Pancreas (tissue), 10 donors: Measurements from ENCODE around the gene FAM111A. TPM values are rescaled to one million over a fixed set of nuclear protein-coding genes. Genes with fewer than 3 reads are reported as not detected.

Source experiments
- ATAC-seq, 4 donors: fragments of 200-7000 bp; cut with Tn5 transposase; one replicate each; pipeline versions ENCODE4 v1.8.0 to v1.9.1; 2020; ENCODE audit warnings: mild to moderate bottlenecking in 4 of 4, moderate library complexity in 4 of 4
- DNase-seq, 6 donors: peaks; one replicate each; pipeline ENCODE4 v3.0.0-alpha.2; 2020
- FAIRE-seq: peaks from 2 replicates; lab custom pipeline; 2012; peaks lifted over from hg19 to GRCh38; lab: Jason Lieb, UNC
- H3K27ac ChIP-seq, 4 donors: fragments of 200-600 bp; sonication (generic); 1 replicate in 3 of 4; 2 replicates in 1 of 4; pipeline versions ENCODE4 v1.5.0 to v1.8.0; 2020
- H3K27me3 ChIP-seq, 4 donors: fragments of 200-600 bp; one replicate each; pipeline ENCODE4 v1.8.0; 2021
- H3K36me3 ChIP-seq, 3 donors: fragments of 200-600 bp; sonication (generic) in 1 of 3; one replicate each; pipeline versions ENCODE4 v1.5.0 to v1.8.0; 2020 to 2021
- H3K4me1 ChIP-seq, 3 donors: fragments of 200-600 bp; one replicate each; pipeline ENCODE4 v1.8.0; 2021
- H3K4me3 ChIP-seq, 4 donors: fragments of 200-600 bp; sonication (generic) in 2 of 4; one replicate each; pipeline versions ENCODE4 v1.5.0 to v1.8.0; 2020 to 2021
- H3K9me3 ChIP-seq, 4 donors: fragments of 200-600 bp; one replicate each; pipeline ENCODE4 v1.8.0; 2021
- WGBS, 2 donors: extraction: QIAGEN DNeasy Blood & Tissue Kit; methylation state at CpG; one replicate each; pipeline ENCODE4 v1.1.7; 2013; 5-methylcytosine and 5-hydroxymethylcytosine counted together
- intact Hi-C, 3 donors: fragments of 100-400 bp; cut with DNase I; formaldehyde crosslinking; loops; one replicate each; pipeline versions ENCODE4 v1.11.1 to v1.14.2; 2022
- polyA plus RNA-seq, 2 donors: library from polyadenylated mRNA; stranded (reverse); fragments of 200-250 nt; gene quantifications; one replicate each; pipeline ENCODE4 v1.2.3, GENCODE V29; 2013
- total RNA-seq, 6 donors: library from RNA; stranded (reverse); fragmentation: NEBNext Ultra II Directional in 4 of 6; extraction: Animal tissue kit (Norgen Biotek cat#: 25700) in 4 of 6; gene quantifications; one replicate each; pipeline versions ENCODE4 v1.2.1 to v1.2.4, GENCODE V29; 2021 to 2023
- TF ChIP-seq, protein P1 (sequence below), 4 donors: fragments of 200-600 bp; sonication (generic) in 3 of 4; IDR thresholded peaks; one replicate each; pipeline versions ENCODE4 v1.5.0 to v1.8.0; 2021; ENCODE audit warnings: antibody characterized with exemption in 4 of 4
- donor health status: healthy with polysubstance abuse.
- donor health status: DM: no; HTN: no; CAD: no; lungs with moderate emphysema.
- donor health status: DM: no; HTN: no; CAD: no.
- donor health status: control.
- donor health status: control.
- donor health status: Bipolar disorder and iron deficiency.
- donor health status: DM: yes; HTN: yes; CAD: no.
- donor health status: DM: no; HTN: no; CAD: no.
- donor health status: DM: no; HTN: no; CAD: no.
- donor health status: DM: yes; HTN: yes; CAD: no.

FAM111A gene
- total and polyA plus RNA-seq, 8 donors = 3.9 to 25.1 (median 9.9) TPM

DNA sequence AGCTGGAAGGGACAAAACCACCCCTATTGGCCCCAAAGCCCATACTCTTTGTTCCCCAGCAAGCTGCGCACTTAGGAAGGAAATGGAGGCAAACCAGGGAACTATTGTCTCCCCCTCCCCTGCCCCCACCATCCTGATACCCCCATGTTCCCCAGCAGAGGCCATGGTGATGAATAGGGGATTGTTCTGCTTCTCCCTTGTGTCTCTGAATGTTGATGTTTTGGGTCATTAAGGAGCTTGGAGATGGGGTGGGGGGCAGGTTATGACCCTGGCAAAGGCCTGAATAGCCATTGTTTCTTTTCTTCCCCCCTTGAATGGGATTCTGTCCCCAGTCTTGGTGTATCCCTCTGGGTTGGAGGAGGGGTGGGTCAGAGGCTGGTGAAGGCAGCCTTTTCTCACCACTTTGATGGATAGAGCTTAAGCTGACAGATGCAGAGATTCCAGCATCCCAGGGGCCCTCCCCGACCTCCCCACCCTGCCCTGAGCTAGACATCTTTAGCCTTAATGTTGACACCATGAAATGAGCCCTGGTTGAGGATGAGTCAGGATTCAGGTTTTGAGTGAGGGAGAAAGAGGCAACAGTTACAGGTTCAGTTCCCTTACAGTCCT, 37.6 kb downstream of the FAM111A start:
- H3K27ac ChIP-seq = no peak overlapping the region
- no peaks in the 10 kb centered on the region for H3K27me3 ChIP-seq
- intact Hi-C loops = no loop called here
- 66 to 83% methylated on average over 2 of the region's 2 CpGs for WGBS, 2 donors
- TF ChIP-seq, protein P1, sequence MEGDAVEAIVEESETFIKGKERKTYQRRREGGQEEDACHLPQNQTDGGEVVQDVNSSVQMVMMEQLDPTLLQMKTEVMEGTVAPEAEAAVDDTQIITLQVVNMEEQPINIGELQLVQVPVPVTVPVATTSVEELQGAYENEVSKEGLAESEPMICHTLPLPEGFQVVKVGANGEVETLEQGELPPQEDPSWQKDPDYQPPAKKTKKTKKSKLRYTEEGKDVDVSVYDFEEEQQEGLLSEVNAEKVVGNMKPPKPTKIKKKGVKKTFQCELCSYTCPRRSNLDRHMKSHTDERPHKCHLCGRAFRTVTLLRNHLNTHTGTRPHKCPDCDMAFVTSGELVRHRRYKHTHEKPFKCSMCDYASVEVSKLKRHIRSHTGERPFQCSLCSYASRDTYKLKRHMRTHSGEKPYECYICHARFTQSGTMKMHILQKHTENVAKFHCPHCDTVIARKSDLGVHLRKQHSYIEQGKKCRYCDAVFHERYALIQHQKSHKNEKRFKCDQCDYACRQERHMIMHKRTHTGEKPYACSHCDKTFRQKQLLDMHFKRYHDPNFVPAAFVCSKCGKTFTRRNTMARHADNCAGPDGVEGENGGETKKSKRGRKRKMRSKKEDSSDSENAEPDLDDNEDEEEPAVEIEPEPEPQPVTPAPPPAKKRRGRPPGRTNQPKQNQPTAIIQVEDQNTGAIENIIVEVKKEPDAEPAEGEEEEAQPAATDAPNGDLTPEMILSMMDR (IDR thresholded peaks at IDR 0.05) = no peak
- H3K9me3 ChIP-seq = no peaks in the 10 kb centered on the region
- no peak for ATAC-seq
- H3K36me3 ChIP-seq = peaks cover 0 to 8% (median 0%) of the 10 kb centered on the region in 3 donors
- FAIRE-seq = no peak
- no peak for DNase-seq
- H3K4me1 ChIP-seq = no peaks in the 10 kb centered on the region
- no peak overlapping the region for H3K4me3 ChIP-seq

DNA sequence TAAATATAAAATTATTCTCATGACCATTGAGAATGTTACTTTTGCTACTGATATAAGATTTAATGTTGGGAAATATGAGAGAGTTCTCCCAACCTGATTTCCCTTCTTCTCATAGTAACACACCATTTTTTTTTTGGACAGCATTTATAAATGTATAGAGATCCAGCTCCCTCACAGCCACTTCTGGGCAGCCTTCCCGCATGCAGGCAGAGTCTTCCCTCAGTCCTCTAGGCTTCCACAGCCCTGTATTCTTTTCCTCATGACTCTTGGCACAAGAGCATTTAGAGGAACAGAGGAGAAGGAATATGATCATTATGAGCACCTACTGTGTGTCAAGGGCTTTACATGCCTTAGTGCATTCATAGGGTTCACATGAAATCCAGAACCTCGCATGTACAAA, 38.3 kb downstream of the FAM111A start:
- Histone ChIP-seq H3K36me3 (peaks cover 0 to 8% (median 0%) of the 10 kb centered on the region in 3 donors), H3K27ac (no peak overlapping the region), H3K4me3 (no peak overlapping the region), H3K9me3 (no peaks in the 10 kb centered on the region), H3K4me1 (peaks cover 0 to under 1% (median 0%) of the 10 kb centered on the region in 3 donors), H3K27me3 (no peaks in the 10 kb centered on the region)
- DNase-seq = no peak
- TF ChIP-seq, protein P1 (IDR thresholded peaks at IDR 0.05) = no peak
- WGBS, 2 donors = 75 to 82% methylated on average over 2 of the region's 2 CpGs
- no peak for FAIRE-seq
- intact Hi-C loops = no loop called here
- ATAC-seq = no peak

DNA sequence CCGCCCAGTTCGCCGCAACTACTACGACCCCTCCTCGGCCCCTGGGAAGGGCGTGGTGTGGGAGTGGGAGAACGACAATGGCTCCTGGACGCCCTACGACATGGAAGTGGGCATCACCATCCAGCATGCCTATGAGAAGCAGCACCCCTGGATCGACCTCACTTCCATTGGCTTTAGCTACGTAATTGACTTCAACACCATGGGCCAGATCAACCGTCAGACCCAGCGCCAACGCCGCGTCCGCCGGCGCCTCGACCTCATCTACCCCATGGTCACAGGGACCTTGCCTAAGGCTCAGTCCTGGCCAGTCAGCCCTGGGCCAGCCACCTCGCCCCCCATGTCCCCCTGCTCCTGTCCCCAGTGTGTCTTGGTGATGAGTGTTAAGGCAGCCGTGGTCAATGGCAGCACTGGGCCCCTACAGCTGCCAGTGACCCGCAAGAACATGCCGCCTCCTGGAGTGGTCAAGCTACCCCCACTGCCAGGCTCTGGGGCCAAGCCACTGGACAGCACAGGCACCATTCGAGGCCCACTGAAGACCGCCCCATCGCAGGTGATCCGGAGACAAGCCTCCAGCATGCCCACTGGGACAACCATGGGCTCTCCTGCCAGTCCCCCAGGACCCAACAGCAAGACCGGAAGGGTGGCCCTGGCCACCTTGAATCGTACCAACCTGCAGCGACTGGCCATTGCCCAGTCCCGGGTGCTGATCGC, 39.2 kb downstream of the FAM111A start:
- intact Hi-C loops = no loop called here
- Histone ChIP-seq H3K4me3 (no peak overlapping the region), H3K27me3 (no peaks in the 10 kb centered on the region), H3K36me3 (peaks cover 0 to 8% (median 0%) of the 10 kb centered on the region in 3 donors), H3K9me3 (no peaks in the 10 kb centered on the region), H3K4me1 (peaks cover 0 to 8% (median 0%) of the 10 kb centered on the region in 3 donors), H3K27ac (no peak overlapping the region)
- TF ChIP-seq, protein P1 (IDR thresholded peaks at IDR 0.05) = no peak
- no peak for ATAC-seq
- 88 to 92% methylated on average over 33 of the region's 33 CpGs for WGBS, 2 donors
- no peak for FAIRE-seq
- DNase-seq = no peak

DNA sequence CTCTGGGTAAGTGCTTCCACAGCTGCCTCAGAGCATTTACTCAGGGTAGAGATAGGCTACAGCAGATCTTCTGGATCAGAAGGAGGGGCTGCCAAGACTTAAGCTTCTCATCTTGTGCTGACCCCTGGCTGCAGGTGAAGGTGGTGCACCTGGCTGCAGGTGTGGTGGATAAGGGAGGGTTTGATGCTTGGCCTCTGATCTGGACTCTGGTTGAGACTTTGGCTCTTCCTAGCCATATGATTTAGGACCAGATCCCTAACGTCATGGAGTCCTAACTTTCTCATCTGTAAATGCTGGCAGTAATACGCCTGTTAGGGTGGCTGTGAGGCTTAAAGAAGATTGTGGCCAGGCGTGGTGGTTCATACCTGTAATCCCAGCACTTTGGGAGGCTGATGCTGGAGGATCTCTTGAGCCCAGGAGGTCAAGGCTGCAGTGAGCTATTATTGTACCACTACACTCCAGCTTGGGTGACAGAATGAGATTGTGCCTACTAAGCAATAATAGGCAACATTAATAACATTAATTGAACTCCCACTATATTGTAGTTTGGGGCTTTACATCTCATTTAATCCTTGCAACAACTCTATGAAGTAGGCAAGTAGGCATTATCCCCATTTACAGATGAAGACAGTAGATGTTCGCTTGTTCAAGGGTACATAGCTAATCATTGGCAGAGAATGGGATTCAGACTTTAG, 39.9 kb downstream of the FAM111A start:
- Histone ChIP-seq H3K36me3 (peaks cover 0 to 8% (median 0%) of the 10 kb centered on the region in 3 donors), H3K4me3 (no peak overlapping the region), H3K4me1 (peaks cover 0 to 15% (median 0%) of the 10 kb centered on the region in 3 donors), H3K27me3 (no peaks in the 10 kb centered on the region), H3K9me3 (no peaks in the 10 kb centered on the region), H3K27ac (no peak overlapping the region)
- FAIRE-seq = no peak
- peak in 2 of 4 donors; percentile 21 to 55 for ATAC-seq
- DNase-seq = peak in 2 of 6 donors; percentile 26 to 39
- TF ChIP-seq, protein P1 (IDR thresholded peaks at IDR 0.05) = peak in 2 of 4 donors; percentile 35 to 38
- WGBS, 2 donors = 75 to 86% methylated on average over 4 of the region's 4 CpGs
- intact Hi-C loops = no loop called here
